Measurements from ENCODE around the gene TSC22D3.
"Not testable (repeated sequence)": the region's sequence is repeated elsewhere in the genome, so short reads cannot be mapped to it uniquely, and the experiment has no call there.

Gene TSC22D3

DNA sequence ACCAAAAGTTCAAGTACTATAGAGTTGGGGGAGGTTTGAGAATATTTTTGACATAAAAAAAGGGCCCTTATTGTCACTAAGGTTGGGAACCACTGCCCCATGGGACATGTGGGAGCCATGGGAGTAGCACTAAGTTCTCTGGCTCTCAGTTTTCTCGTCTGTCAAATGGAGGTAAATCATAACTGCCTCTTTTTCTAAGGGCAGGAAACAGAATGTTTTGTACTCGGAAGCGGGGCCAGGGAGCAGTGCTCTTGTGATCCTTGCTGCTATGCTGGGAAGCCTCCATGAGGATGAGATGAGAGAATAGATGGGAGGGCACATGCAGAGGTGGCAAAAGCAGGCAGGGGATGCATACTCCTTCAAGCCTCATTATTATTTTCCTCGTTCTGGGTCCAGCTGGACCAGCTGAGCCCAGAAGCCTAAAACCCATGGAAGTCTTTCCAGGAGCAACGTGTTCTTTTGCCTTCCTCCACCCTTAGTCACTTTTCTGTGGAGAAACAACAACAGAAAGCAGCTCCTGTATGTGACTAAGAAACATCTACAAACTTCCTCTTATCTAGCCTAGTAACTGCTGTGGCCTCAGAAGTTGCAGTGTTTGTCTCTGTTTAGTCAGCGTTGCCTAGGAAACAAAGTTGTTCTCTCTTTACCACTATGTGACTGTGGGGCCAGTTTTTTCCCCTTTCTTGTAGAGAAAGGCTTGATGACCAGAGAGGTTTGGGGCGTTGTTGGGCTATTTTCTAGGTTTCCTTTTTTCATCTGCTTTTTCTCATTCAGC is 64.8 kb downstream of the TSC22D3 start:
- DNase-seq, result peak; percentile 88

DNA sequence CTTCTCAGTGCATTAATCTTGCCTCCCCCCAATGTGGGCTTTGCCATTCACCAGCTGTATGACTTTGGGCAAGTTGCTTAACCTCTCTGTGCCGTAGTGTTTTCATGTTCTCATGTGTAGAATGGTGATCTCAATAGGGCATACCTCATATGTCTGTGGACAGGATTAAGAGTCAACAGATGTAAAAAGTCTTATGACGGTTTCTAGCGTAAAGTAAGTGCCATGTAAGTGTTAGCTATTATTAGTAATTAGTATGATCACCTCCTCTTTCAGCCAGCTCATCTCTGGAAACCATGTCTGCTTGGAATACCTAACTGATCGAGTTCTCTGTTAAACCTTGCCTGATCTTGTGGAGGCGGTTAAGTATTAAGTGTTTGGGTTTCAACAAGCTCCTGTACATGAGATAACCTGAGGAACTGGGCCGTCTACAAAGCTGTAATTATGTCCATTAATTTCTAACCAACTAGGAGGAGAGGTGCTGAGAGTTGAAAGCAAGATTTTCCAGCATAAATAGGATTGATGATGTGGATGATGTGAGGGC is 66.3 kb downstream of the TSC22D3 start:
- DNase-seq, result no peak

DNA sequence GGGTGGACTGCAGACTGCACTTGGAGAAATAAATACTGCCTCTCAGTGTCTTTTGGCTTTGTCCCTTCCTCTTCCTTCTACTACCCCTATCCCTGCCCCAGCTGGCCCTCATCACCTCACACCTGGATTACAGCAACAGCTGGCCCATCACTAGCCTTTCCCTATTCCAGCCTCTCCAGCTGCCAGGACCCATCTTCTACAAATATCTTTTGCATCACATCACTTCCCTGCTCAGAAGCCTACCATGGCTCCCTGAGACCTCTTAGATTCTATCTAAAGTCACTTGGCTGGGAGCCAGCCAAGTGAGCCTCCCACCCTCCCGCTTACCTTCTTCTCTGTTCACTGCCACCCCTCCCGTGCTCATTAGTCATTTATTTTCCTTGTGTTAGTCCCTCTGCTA is 66.8 kb downstream of the TSC22D3 start:
- no peak for DNase-seq

DNA sequence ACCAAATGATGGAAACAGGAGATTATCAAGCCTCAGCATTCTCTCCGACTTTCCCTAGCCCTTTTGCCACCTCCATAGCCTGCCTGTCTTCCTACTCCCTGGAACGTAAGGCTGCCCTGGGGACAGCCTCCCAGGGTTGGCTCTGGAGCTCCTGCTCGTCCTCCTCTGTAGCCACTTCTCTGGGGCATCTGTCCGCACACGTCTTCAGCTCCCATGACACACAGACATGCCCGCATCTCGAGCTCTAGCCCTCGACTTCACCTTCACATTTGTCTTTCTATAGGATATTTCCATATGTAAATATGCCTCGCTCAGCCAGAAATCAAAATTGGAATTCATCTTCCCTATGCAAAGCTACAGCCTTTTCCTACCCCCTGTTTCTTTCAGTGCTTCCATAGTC is 67.7 kb downstream of the TSC22D3 start:
- DNase-seq, result no peak

GRCh38 chrX:107706309-107706708 is 69.3 kb downstream of the TSC22D3 start:
- no peak for DNase-seq

DNA sequence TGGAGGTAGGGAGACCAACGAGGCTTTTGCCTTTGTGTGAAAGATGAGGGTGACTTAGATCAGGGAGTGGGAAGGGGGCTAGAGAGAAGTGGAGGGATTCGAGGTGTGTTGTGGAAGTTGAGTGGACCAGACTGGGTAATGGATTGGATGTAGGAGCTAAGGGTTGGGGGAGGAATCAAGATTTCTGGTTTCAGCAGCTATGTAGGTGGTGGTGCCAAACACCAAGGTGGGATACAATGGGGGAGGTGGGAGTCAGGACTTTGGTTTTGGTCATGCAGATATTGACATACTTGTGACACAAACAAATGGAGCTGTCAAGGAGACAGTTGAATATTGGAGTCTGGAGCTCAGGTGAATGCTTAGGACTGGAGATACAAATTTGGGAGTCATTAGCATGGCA is 71.0 kb downstream of the TSC22D3 start:
- DNase-seq, result no peak

DNA sequence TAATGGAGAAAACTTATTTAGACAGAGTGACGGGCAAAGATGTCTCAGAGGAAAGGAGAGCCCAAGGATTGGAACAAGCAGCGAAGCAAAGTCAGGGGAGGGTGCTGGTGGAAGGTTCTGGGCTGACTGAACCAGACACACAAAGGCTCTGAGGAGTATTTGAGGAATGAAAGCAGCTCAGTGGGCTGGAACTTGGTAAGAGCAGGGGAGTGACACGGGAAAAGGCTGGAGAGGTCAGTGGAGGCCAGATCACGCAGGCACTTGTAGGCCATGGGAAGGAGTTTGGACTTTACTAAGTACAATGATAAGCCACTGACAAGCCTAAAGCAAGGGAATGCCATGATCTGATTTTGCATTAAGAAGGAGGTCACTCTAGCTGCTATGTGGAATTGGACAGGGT is 71.4 kb downstream of the TSC22D3 start:
- DNase-seq, result no peak

- peak; percentile 51 for DNase-seq
Measured at GRCh38 chrX:107701493-107702121, 74.0 kb downstream of the TSC22D3 start.

GRCh38 chrX:107700790-107701189 is 74.8 kb downstream of the TSC22D3 start:
- DNase-seq, result no peak

GRCh38 chrX:107700317-107700774 is 75.2 kb downstream of the TSC22D3 start:
- no peak for DNase-seq

DNA sequence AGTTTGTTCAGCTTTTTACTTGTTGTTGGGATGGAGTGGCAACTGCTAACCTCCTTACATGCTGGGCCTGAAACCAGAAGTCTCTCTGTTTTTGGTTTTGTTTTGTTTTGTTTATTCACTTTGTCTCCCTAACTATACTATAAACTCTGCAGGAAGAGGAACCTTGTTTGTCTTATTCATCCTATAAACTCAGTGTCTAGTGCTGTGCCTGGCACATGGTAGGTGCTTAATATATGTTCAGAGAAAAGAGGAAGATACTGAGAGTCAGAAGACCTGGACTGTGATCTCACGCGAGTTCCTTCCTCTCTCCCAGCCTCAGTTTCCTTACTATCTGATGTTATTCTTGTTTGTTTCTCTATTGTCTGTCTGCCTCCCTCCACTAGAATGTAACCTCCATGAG is 76.0 kb downstream of the TSC22D3 start:
- no peak for DNase-seq

- DNase-seq, result no peak
Measured at GRCh38 chrX:107691024-107691448, 84.6 kb downstream of the TSC22D3 start.

GRCh38 chrX:107687445-107687844 is 88.1 kb downstream of the TSC22D3 start:
- DNase-seq, result no peak

GRCh38 chrX:107686792-107687191 is 88.8 kb downstream of the TSC22D3 start:
- DNase-seq, result no peak

DNA sequence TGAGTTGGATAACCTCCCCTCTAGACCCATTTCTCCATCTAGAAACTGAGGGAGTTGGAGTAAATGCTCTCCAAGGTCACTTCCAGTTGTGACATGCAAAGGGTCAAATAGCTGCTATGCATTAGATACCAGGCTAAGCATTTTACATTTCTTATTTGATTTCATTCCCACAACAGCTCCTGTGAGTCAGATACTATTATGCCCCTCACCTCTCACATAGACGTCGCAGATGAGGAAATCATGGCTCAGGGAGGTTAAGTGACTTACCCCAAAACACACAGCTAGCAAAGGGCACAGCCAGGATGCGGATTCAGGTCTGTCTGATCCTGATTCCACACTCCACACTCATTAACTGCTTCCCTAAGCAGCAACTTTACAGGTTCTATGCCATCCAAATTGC is 89.6 kb downstream of the TSC22D3 start:
- no peak for DNase-seq

DNA sequence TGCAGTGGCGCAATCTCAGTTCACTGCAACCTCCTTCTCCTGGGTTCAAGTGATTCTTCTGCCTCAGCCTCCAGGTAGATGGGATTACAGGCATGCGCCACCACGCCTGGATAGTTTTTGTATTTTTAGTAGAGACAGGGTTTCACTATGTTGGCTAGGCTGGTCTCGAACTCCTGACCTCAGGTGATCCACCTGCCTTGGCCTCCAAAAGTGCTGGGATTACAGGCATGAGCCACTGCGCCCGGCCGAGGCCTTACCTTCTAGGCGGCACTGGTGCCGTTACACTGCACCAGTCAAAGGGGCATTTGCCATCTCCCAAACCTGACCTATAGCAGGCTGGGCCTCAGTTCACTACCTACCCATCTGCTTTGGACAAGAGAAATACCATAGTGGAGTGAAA is 90.0 kb downstream of the TSC22D3 start:
- not testable (repeated sequence) for DNase-seq

GRCh38 chrX:107684956-107685385 is 90.6 kb downstream of the TSC22D3 start:
- DNase-seq, result peak; percentile 82

DNA sequence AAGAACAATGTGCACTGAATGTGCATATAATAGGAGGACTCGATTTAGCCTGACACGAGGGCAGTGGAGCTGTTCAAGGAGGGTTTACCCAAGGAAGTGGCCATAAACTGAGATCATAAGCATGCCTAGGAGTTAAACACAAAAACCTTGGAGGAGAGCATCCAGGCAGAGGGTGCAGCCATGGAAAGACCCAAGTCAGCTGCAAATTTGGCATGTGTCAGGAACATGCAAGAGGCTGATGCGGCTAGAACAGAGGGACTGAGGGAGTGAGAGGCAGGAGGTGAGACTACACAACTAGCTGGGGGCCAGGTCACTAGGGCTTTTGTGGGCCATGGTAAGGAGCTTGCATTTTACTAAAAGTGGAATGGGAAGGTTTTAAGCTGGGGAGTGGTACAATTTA is 91.7 kb downstream of the TSC22D3 start:
- no peak for DNase-seq

GRCh38 chrX:107683124-107683895 is 92.3 kb downstream of the TSC22D3 start:
- DNase-seq, result no peak

GRCh38 chrX:107682256-107682655 is 93.3 kb downstream of the TSC22D3 start:
- no peak for DNase-seq

DNA sequence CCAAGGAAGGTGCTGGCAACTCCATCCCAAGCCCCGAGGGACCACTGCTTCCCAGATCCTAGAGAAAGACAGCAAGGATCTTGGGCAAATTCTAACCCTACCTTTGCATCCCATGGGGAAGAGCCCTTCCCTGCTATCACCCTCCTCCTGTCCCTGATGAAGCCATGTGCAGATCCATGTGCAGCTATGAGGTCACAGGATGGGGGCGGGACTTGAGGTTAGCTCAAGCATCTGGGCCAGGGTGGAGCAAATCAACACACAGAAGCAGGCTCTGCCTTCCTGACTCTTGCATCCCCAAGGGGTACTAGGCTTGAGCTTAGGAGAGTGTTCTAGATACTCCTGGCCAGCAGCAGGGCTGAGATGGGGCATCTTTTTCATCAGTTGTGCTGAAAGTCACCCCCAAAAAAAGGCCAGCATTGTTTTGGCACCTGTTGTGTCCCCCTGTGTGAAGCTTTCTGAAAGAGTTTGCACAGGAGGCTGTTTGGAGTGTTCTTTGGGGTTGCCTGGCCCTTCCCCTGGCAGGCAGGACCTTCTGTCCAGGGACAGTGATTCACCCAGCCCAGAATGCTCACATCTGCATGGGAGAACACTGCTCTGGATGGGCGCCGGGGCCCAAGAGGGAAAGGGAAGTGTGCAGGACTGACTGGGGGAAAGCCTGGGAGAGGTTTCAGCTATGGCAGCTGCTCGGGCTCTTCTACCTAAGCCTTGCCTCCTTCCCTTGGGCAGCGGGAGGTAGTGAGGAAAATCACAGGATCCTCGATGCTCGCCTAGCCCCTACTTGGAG is 96.4 kb downstream of the TSC22D3 start:
- peak; percentile 61 for DNase-seq

GRCh38 chrX:107677909-107678308 is 97.7 kb downstream of the TSC22D3 start:
- DNase-seq, result no peak

DNA sequence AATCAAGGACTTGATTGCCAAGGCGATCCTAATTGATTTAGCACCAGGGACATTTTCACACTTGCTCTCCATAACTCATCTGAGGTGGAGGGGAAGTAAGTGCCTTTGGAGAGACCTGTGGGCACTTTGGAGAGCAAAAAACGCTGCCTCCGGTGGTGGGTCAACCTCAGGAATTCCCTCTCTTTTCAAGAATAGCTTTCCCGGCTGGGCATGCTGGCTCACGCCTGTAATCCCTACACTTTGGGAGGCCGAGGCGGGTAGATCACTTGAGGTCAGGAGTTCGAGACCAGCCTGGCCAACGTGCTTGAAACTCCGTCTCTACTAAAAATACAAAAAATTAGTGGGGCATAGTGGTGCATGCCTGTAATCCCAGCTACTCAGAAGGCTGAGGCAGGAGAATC is 98.1 kb downstream of the TSC22D3 start:
- no peak for DNase-seq

All from RPMI8226 (cell line).